Keratinocyte (primary cell): Measurements from ENCODE around the gene CDKN1C. TPM values are rescaled to one million over a fixed set of nuclear protein-coding genes. Genes with fewer than 3 reads are reported as not detected.

ENCODE experiments used
- DNase-seq: peaks from one replicate; pipeline ENCODE4 v3.0.0-alpha.2; 2011; ENCODE audit warnings: low read depth, missing footprints, low spot score
- FAIRE-seq: peaks from 2 replicates; lab custom pipeline; 2011; peaks lifted over from hg19 to GRCh38; lab: Jason Lieb, UNC
- H2AFZ ChIP-seq: 2 replicates; pipeline ENCODE4 v1.6.0; 2012; ENCODE audit warnings: low read length, control low read depth, inconsistent platforms; ENCODE audit not compliant: control insufficient read depth
- H3K27ac ChIP-seq: 2 replicates; pipeline ENCODE4 v1.5.1; 2011; ENCODE audit warnings: low read length; ENCODE audit not compliant: control insufficient read depth, insufficient read depth
- H3K27me3 ChIP-seq: 3 replicates; pipeline ENCODE4 v1.6.0; 2011; ENCODE audit warnings: low read length; ENCODE audit not compliant: control insufficient read depth, insufficient read depth; ENCODE audit errors: extremely low read depth
- H3K36me3 ChIP-seq, 2 experiments: 2 replicates in 1 of 2; 3 replicates in 1 of 2; pipeline ENCODE4 v1.5.1; 2011; ENCODE audit warnings: low read length in 2 of 2, mild to moderate bottlenecking in 1 of 2; ENCODE audit not compliant: control insufficient read depth in 2 of 2, insufficient read depth in 2 of 2; ENCODE audit errors: extremely low read depth in 1 of 2
- H3K4me1 ChIP-seq: 3 replicates; pipeline ENCODE4 v1.5.1; 2011; ENCODE audit warnings: low read length; ENCODE audit not compliant: control insufficient read depth, insufficient read depth; ENCODE audit errors: extremely low read depth
- H3K4me2 ChIP-seq: 3 replicates; pipeline ENCODE4 v1.6.0; 2011; ENCODE audit warnings: low read depth, low read length; ENCODE audit not compliant: control insufficient read depth, insufficient read depth; ENCODE audit errors: extremely low read depth
- H3K4me3 ChIP-seq, 3 experiments: fragments of 200-600 bp in 1 of 3; sonication (generic) in 1 of 3; 2 replicates in 2 of 3; 3 replicates in 1 of 3; pipeline ENCODE4 v1.5.1; 2011 to 2016; ENCODE audit warnings: low read length in 3 of 3, mild to moderate bottlenecking in 3 of 3, control low read depth in 2 of 3, inconsistent platforms in 1 of 3, low read depth in 1 of 3, mixed read lengths in 1 of 3, mixed run types in 1 of 3, moderate library complexity in 1 of 3; ENCODE audit not compliant: control insufficient read depth in 2 of 3, insufficient read depth in 2 of 3; ENCODE audit errors: extremely low read depth in 1 of 3
- H3K79me2 ChIP-seq: 2 replicates; pipeline ENCODE4 v1.6.0; 2012; ENCODE audit warnings: low read length; ENCODE audit not compliant: control insufficient read depth, insufficient read depth
- H3K9ac ChIP-seq: 3 replicates; pipeline ENCODE4 v1.6.0; 2011; ENCODE audit warnings: low read length; ENCODE audit not compliant: control insufficient read depth, insufficient read depth; ENCODE audit errors: extremely low read depth
- H3K9me1 ChIP-seq: 3 replicates; pipeline ENCODE4 v1.6.0; 2011; ENCODE audit warnings: low read length; ENCODE audit not compliant: control insufficient read depth, insufficient read depth; ENCODE audit errors: extremely low read depth
- H3K9me3 ChIP-seq: 2 replicates; pipeline ENCODE4 v1.5.1; 2012; ENCODE audit warnings: low read depth, low read length; ENCODE audit not compliant: control insufficient read depth
- H4K20me1 ChIP-seq: 3 replicates; pipeline ENCODE4 v1.6.0; 2011; ENCODE audit warnings: low read length; ENCODE audit not compliant: control insufficient read depth, insufficient read depth; ENCODE audit errors: extremely low read depth
- EZH2 ChIP-seq: IDR thresholded peaks from one replicate; pipeline ENCODE4 v1.6.1; 2012; ENCODE audit warnings: inconsistent platforms, mild to moderate bottlenecking, low read length, moderate library complexity
- dilution Hi-C: fragments of 300-500 bp; cut with MboI; formaldehyde crosslinking; loops from one replicate; pipeline ENCODE4 v1.7.0; 2020; ENCODE audit warnings: low sequenced_read_pairs; ENCODE audit not compliant: extremely low pct_ligation_motif_present
- polyA plus RNA-seq, 5 experiments: library from polyadenylated mRNA; depleted of rRNA in 3 of 5; stranded (reverse) in 3 of 5; stranded (forward) in 1 of 5; unstranded in 1 of 5; fragments of >200 nt; gene quantifications; 1 replicate in 1 of 5; 2 replicates in 3 of 5; 3 replicates in 1 of 5; pipeline versions ENCODE4 v1.2.1 to v1.2.3, GENCODE V29; 2011 to 2012; ENCODE audit warnings: missing spikeins in 2 of 5, low read depth in 1 of 5, low replicate concordance in 1 of 5
- TF ChIP-seq, protein P1 (sequence below), 3 experiments: IDR thresholded peaks in 1 of 3; conservative IDR thresholded peaks in 1 of 3; optimal IDR thresholded peaks in 1 of 3; 2 replicates in 2 of 3; 3 replicates in 1 of 3; pipeline versions ENCODE3 to v1.5.1; 2011; ENCODE audit warnings: low read length in 3 of 3, mild to moderate bottlenecking in 3 of 3, moderate library complexity in 2 of 3, control low read depth in 1 of 3, inconsistent platforms in 1 of 3; ENCODE audit not compliant: insufficient read depth in 2 of 3; ENCODE audit errors: extremely low read depth in 1 of 3

CDKN1C gene
- polyA plus RNA-seq, 1 donor (not counting 4 experiments of a cell fraction or from before 2014, with no cell fraction given) = 0.37 TPM

DNA sequence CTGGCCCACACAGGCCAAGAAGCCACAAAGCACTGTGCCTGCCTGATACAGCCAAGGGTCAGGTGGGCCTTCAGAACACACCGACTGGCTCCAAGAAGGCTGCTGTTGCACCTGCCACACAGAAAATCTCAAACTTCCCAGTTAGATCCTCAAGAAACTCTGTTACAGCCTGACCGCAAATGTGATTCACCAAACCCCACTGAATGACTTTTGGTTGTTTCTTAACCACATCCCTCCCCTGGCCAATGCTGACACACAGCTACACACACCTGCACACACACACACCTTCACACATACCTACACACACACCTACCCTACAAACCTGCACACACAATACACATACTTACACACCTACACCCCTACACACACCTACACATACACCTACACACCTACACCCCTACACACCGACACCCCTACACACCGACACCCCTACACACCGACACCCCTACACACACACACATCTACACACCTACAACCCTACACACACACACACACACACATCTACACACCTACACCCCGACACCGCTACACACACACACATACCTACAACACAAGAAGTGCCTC is 31.5 kb downstream of the CDKN1C start:
- Histone ChIP-seq H4K20me1 (no peaks in the 10 kb centered on the region), H3K9me1 (no peaks in the 10 kb centered on the region), H2AFZ (no peak overlapping the region), H3K4me1 (no peaks in the 10 kb centered on the region), H3K4me3 (no peak overlapping the region), H3K79me2 (no peaks in the 10 kb centered on the region), H3K27me3 (peaks cover under 1% of the 10 kb centered on the region), H3K36me3 (no peaks in the 10 kb centered on the region), H3K27ac (no peak overlapping the region), H3K4me2 (no peak overlapping the region), H3K9ac (no peak overlapping the region), H3K9me3 (no peaks in the 10 kb centered on the region)
- DNase-seq (no peak), FAIRE-seq (no peak)
- dilution Hi-C loops = no loop called here
- no peak for TF ChIP-seq EZH2
- TF ChIP-seq, protein P1, sequence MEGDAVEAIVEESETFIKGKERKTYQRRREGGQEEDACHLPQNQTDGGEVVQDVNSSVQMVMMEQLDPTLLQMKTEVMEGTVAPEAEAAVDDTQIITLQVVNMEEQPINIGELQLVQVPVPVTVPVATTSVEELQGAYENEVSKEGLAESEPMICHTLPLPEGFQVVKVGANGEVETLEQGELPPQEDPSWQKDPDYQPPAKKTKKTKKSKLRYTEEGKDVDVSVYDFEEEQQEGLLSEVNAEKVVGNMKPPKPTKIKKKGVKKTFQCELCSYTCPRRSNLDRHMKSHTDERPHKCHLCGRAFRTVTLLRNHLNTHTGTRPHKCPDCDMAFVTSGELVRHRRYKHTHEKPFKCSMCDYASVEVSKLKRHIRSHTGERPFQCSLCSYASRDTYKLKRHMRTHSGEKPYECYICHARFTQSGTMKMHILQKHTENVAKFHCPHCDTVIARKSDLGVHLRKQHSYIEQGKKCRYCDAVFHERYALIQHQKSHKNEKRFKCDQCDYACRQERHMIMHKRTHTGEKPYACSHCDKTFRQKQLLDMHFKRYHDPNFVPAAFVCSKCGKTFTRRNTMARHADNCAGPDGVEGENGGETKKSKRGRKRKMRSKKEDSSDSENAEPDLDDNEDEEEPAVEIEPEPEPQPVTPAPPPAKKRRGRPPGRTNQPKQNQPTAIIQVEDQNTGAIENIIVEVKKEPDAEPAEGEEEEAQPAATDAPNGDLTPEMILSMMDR (optimal IDR thresholded peaks at IDR 0.05 in 1 of 3, IDR thresholded peaks at IDR 0.05 in 1 of 3, conservative IDR thresholded peaks at IDR 0.05 in 1 of 3; ENCODE audit: extremely low read depth in 1 of 3, insufficient read depth in 2 of 3, low read length in 3 of 3) = no peak

DNA sequence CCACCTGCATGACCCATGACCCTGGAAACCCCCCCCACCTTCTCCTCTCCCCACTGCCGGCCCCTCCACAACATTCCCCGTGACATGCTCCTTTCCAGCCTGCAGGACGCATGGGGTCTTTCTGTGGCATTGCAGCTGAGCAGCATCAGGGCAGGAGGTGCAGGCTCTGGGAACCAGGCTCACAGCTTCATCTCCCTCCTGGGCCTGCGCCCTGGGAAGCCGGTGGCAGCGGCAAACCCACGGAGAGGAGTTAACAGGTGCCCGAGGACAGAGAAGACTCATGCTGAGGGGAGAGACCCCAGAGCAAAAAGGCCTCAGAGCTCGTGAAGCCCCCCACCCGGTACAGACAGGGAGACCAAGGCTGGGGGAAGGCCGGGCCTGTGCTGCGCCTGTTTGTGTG is 32.2 kb downstream of the CDKN1C start:
- peaks cover 6% of the 10 kb centered on the region for H3K27me3 ChIP-seq
- no peaks in the 10 kb centered on the region for H3K79me2 ChIP-seq
- TF ChIP-seq, protein P1 (optimal IDR thresholded peaks at IDR 0.05 in 1 of 3, IDR thresholded peaks at IDR 0.05 in 1 of 3, conservative IDR thresholded peaks at IDR 0.05 in 1 of 3; ENCODE audit: extremely low read depth in 1 of 3, insufficient read depth in 2 of 3, low read length in 3 of 3) = no peak
- no peak for TF ChIP-seq EZH2
- H3K4me2 ChIP-seq = no peak overlapping the region
- no peaks in the 10 kb centered on the region for H3K4me1 ChIP-seq
- H3K4me3 ChIP-seq = no peak overlapping the region
- no peak overlapping the region for H3K27ac ChIP-seq
- dilution Hi-C loops = no loop called here
- H3K36me3 ChIP-seq = no peaks in the 10 kb centered on the region
- no peak overlapping the region for H3K9ac ChIP-seq
- DNase-seq (no peak), FAIRE-seq (no peak)
- no peaks in the 10 kb centered on the region for H4K20me1 ChIP-seq
- no peaks in the 10 kb centered on the region for H3K9me1 ChIP-seq
- no peaks in the 10 kb centered on the region for H3K9me3 ChIP-seq
- no peak overlapping the region for H2AFZ ChIP-seq
